Fibroblast of skin of left biceps (primary cell): ENCODE measurements around the gene PIWIL4.

Experiments
- DNase-seq, 2 experiments: peaks; one replicate each; pipeline ENCODE4 v3.0.0-alpha.2; 2013; ENCODE audit warnings: low read depth in 2 of 2

The PIWIL4 gene

DNA sequence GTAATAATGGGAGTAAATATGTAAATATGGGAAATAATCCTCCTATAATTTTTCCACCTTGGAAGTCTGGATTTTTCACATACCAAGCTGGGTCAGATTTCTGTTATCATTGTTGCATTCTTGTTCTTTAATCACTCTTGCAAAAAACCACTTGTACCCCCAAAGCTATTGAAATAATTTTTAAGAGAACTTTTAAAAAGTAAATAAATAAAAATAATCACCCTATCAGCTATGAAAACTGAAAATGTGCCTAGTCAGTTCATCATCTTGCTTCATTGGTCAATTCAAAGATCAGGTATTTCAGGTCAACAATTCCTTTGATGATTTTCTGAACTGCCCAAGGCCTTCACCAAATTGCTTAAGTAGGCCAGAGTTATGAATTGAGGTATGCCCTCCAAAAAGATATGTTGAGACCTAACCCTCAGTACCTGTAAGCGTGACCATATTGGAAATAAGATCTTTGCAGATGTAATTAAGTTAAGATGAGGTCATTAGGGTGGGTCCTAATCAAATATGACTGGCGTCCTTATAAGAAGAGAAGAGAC lies 95.8 kb downstream of the PIWIL4 start:
- no peak for DNase-seq

DNA sequence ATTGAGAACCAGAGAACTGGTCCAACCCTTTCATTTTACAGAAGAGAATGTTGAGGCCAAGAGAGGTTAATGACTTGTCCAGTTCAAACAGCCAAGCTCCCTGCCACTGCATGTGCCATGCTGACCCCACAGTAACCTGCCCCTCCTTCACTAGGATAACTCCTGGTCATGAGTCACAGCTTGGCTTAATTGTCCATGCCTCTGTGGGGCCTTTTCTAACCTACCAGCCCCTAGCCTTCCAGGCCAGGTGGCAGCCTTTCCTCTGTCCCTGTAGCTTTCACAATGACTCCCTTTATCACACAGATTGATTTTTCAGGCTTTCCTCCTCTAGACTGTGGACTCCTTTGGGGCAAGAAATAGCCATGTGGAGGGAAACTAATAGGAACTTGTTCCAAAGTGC lies 97.2 kb downstream of the PIWIL4 start:
- DNase-seq, result no peak

DNA sequence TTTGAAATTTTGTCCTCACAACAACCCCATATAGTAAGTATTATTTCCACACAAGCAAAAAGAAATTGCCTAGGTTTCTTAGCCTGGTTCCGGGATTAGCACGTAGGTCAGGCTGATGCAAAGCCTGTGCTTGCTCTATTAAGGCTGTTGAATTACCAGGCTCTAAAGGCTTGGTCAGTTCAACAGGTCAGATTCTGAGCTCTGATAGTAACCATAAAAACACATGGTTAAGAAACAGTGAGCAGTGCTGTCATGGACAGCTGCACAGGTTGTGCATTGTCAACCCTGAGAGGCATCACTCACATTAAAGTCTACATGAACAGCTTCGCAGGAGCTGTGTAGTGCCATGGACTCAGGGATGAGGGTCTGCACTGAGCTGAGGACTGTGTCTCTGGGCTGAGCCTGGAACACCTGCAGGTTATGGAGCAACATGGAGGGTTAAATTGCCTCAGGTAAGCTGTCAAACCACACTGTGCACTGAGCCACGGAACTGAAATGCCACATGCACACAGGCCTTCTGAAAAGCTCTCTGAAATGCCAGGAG lies 98.0 kb downstream of the PIWIL4 start:
- DNase-seq, result no peak

DNA sequence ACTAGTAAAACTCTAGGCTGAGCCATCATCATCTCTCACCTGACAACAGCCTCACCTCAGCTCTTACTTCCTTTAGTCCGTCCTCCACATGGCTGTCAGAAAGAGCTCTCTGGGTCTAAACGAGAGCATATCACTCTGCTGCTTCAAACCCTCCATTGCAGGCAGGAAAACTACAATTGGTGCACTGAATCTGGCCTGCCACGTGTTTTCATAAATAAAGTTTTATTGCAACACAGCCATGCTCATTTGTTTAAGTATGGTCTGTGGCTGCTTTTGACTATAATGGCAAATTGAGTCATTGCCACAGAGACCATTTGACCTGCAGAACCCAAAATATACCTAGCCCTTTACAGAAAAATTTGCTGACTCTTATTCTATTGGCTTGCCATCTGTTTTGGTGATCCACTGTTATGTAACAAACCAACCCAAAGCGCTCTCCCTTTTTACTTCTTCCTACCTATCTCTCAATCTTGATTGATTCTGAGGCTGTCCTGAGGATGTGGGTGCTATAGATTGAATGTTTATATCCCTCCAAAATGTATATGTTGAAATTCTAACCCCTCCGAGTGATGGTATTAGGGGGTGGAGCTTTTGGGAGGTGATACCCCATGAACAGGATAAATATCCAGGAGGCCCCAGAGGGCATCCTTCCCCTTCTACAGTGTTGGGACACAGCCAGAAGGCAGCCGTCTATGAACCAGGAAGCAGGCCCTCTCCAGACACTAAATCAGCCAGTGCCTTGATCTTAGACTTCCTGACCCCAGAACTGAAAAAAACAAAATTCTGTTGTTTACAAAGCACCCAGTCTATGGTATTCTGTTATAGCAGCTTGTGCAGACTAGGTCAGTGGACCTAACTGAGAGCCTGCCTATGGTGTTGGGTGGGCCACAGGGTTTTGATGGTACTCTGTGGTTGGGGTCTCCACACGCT lies 99.9 kb downstream of the PIWIL4 start:
- no peak for DNase-seq

DNA sequence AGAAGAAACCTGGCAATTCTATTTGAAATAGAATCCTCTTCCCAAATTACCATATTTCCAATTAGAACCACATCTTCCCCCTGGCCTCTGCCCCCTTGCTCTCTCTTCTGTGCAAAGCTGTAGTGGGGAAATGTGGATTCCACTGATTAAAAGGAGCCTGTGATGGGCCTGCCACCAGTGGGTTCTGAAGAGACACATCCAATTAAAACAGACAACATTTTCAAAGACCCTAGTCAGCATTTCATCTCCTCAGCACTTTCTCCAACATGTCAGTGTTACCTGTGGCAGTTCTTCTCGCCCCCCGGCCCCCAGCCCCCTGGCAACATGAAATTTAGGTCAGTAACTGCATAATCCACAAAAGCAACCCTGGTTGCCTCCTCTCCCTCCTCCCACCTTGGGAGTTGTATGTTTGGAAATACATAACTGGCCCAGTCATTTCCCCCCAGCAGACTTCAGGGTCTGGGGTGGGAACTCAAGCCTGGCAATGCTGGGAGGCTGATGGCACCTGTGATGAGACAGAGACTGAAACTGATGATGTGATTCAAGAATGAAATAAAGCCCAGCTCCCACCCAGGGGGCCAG lies 101.1 kb downstream of the PIWIL4 start:
- no peak for DNase-seq

DNA sequence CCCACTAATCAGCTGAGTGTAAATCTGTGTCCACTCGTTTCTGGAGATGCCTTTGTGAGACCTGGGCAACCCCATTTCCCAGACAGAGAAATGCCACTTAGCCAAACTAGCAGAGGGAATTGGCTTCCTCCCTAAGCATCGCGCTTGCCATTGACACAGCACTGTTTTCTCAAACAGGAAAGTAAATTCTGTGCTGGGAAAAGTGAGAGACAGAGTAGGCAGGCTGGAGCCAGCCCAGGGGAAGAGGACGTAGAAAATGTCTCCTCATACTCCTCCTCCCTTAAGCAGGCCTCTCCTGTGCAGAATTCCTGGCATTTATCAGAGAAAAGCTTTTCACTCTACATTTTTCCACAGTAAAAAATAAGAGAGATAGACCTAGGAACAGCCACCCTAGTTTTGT lies 101.9 kb downstream of the PIWIL4 start:
- no peak for DNase-seq
